Pancreas (tissue), 10 donors: ENCODE data around the gene GALT. TPM values are rescaled to one million over a fixed set of nuclear protein-coding genes. Genes with fewer than 3 reads are reported as not detected.

Source experiments
- ATAC-seq, 4 donors: fragments of 200-7000 bp; cut with Tn5 transposase; one replicate each; pipeline versions ENCODE4 v1.8.0 to v1.9.1; 2020; ENCODE audit warnings: mild to moderate bottlenecking in 4 of 4, moderate library complexity in 4 of 4
- DNase-seq, 6 donors: peaks; one replicate each; pipeline ENCODE4 v3.0.0-alpha.2; 2020
- FAIRE-seq: peaks from 2 replicates; lab custom pipeline; 2012; peaks lifted over from hg19 to GRCh38; lab: Jason Lieb, UNC
- H3K27ac ChIP-seq, 4 donors: fragments of 200-600 bp; sonication (generic); 1 replicate in 3 of 4; 2 replicates in 1 of 4; pipeline versions ENCODE4 v1.5.0 to v1.8.0; 2020
- H3K27me3 ChIP-seq, 4 donors: fragments of 200-600 bp; one replicate each; pipeline ENCODE4 v1.8.0; 2021
- H3K36me3 ChIP-seq, 3 donors: fragments of 200-600 bp; sonication (generic) in 1 of 3; one replicate each; pipeline versions ENCODE4 v1.5.0 to v1.8.0; 2020 to 2021
- H3K4me1 ChIP-seq, 3 donors: fragments of 200-600 bp; one replicate each; pipeline ENCODE4 v1.8.0; 2021
- H3K4me3 ChIP-seq, 4 donors: fragments of 200-600 bp; sonication (generic) in 2 of 4; one replicate each; pipeline versions ENCODE4 v1.5.0 to v1.8.0; 2020 to 2021
- H3K9me3 ChIP-seq, 4 donors: fragments of 200-600 bp; one replicate each; pipeline ENCODE4 v1.8.0; 2021
- WGBS, 2 donors: extraction: QIAGEN DNeasy Blood & Tissue Kit; methylation state at CpG; one replicate each; pipeline ENCODE4 v1.1.7; 2013; 5-methylcytosine and 5-hydroxymethylcytosine counted together
- intact Hi-C, 3 donors: fragments of 100-400 bp; cut with DNase I; formaldehyde crosslinking; loops; one replicate each; pipeline versions ENCODE4 v1.11.1 to v1.14.2; 2022
- polyA plus RNA-seq, 2 donors: library from polyadenylated mRNA; stranded (reverse); fragments of 200-250 nt; gene quantifications; one replicate each; pipeline ENCODE4 v1.2.3, GENCODE V29; 2013
- total RNA-seq, 6 donors: library from RNA; stranded (reverse); fragmentation: NEBNext Ultra II Directional in 4 of 6; extraction: Animal tissue kit (Norgen Biotek cat#: 25700) in 4 of 6; gene quantifications; one replicate each; pipeline versions ENCODE4 v1.2.1 to v1.2.4, GENCODE V29; 2021 to 2023
- TF ChIP-seq, protein P1 (sequence below), 4 donors: fragments of 200-600 bp; sonication (generic) in 3 of 4; IDR thresholded peaks; one replicate each; pipeline versions ENCODE4 v1.5.0 to v1.8.0; 2021; ENCODE audit warnings: antibody characterized with exemption in 4 of 4
- donor health status: healthy with polysubstance abuse.
- donor health status: DM: no; HTN: no; CAD: no; lungs with moderate emphysema.
- donor health status: DM: no; HTN: no; CAD: no.
- donor health status: control.
- donor health status: control.
- donor health status: Bipolar disorder and iron deficiency.
- donor health status: DM: yes; HTN: yes; CAD: no.
- donor health status: DM: no; HTN: no; CAD: no.
- donor health status: DM: no; HTN: no; CAD: no.
- donor health status: DM: yes; HTN: yes; CAD: no.

GALT gene
- total and polyA plus RNA-seq, 8 donors = 11.0 to 60.5 (median 21.1) TPM

- Histone ChIP-seq H3K4me3 (no peak overlapping the region), H3K4me1 (no peaks in the 10 kb centered on the region), H3K9me3 (no peaks in the 10 kb centered on the region), H3K27ac (no peak overlapping the region), H3K36me3 (no peaks in the 10 kb centered on the region), H3K27me3 (no peaks in the 10 kb centered on the region)
- 49 to 56% methylated on average over 4 of the region's 4 CpGs for WGBS, 2 donors
- ATAC-seq (peak; percentile 82 to 99 (median 94)), FAIRE-seq (no peak), DNase-seq (peak; percentile 51 to 97 (median 82))
- intact Hi-C loops = loop anchor here in 1 of 3 donors (5.0 kb wide), 1 partner anchor 271 kb away; no protein-coding TSS in a partner anchor
- TF ChIP-seq, protein P1, sequence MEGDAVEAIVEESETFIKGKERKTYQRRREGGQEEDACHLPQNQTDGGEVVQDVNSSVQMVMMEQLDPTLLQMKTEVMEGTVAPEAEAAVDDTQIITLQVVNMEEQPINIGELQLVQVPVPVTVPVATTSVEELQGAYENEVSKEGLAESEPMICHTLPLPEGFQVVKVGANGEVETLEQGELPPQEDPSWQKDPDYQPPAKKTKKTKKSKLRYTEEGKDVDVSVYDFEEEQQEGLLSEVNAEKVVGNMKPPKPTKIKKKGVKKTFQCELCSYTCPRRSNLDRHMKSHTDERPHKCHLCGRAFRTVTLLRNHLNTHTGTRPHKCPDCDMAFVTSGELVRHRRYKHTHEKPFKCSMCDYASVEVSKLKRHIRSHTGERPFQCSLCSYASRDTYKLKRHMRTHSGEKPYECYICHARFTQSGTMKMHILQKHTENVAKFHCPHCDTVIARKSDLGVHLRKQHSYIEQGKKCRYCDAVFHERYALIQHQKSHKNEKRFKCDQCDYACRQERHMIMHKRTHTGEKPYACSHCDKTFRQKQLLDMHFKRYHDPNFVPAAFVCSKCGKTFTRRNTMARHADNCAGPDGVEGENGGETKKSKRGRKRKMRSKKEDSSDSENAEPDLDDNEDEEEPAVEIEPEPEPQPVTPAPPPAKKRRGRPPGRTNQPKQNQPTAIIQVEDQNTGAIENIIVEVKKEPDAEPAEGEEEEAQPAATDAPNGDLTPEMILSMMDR (IDR thresholded peaks at IDR 0.05) = peak; percentile 88 to 89 (median 89)
These were observed 42.8 kb upstream of the GALT start for GRCh38 chr9:34603610-34604231.

DNA sequence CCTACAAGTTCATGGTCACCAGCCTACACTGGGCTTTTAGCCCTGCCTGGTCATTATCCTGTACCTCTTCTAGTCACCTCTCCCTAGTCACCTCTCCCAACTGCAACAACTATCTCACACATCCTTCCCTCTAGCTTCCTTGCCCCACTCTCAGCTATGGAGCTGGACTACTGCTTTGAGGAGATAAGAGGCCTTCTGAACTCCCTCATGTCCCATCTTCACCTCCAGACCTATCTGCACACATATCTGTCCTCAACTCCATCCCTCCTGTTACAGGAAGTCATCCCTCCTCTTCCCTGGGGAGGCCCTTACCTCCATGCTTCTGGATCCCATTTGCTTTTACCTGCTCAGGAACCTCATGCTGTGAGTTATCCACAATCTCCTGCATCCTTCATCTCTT lies 40.3 kb upstream of the GALT start:
- H3K36me3 ChIP-seq = no peaks in the 10 kb centered on the region
- no peaks in the 10 kb centered on the region for H3K27me3 ChIP-seq
- no peaks in the 10 kb centered on the region for H3K9me3 ChIP-seq
- no peak overlapping the region for H3K4me3 ChIP-seq
- TF ChIP-seq, protein P1 (IDR thresholded peaks at IDR 0.05) = no peak
- H3K4me1 ChIP-seq = peaks cover 0 to 6% (median 0%) of the 10 kb centered on the region in 3 donors
- ATAC-seq (no peak), FAIRE-seq (no peak), DNase-seq (no peak)
- intact Hi-C loops = no loop called here
- H3K27ac ChIP-seq = no peak overlapping the region

DNA sequence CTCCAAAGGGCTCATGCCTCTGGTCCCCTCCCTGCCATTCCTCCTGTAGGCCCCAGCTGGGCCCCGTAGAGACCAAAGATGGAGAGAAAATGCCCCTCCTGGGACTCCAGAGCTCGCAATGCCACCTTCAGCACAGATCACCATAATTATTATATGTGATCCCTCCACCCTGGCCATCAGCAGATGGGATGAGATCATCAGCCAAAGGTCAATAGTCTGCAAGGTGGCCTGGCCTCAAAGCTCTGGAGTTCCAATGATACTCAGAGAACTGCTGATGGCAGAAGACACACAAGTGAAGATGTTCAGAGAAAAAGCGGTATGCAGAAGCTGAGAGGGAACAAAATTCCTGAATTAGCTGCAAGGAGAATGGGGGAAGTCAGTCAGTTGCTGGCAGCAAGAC lies 39.6 kb upstream of the GALT start:
- TF ChIP-seq, protein P1 (IDR thresholded peaks at IDR 0.05) = no peak
- FAIRE-seq (no peak), DNase-seq (no peak), ATAC-seq (no peak)
- no peak overlapping the region for H3K27ac ChIP-seq
- 77 to 84% methylated on average over 3 of the region's 3 CpGs for WGBS, 2 donors
- no peaks in the 10 kb centered on the region for H3K9me3 ChIP-seq
- no peaks in the 10 kb centered on the region for H3K27me3 ChIP-seq
- H3K4me3 ChIP-seq = no peak overlapping the region
- H3K4me1 ChIP-seq = peaks cover 0 to 6% (median 0%) of the 10 kb centered on the region in 3 donors
- intact Hi-C loops = no loop called here
- no peaks in the 10 kb centered on the region for H3K36me3 ChIP-seq

DNA sequence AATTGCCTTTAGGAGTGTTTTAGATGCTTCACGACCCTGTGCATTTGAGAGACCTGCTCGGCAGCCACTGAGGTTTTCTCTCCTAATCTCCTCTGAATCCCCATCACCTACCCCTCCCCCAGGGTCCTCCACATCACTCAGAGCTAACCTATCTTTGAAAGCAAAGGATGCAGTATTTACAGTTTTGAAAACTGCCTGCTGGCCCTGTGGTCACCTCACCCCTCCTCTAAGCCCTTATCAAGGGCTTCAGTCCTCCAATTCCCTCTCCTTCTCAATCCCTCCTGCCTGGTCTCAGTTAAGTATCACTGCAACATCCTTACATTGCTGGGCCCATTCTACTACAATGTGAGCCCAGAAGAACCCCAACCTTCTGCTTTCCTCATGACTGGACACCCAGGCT lies 39.1 kb upstream of the GALT start:
- TF ChIP-seq, protein P1 (IDR thresholded peaks at IDR 0.05) = no peak
- intact Hi-C loops = no loop called here
- Histone ChIP-seq H3K27me3 (no peaks in the 10 kb centered on the region), H3K4me1 (peaks cover 0 to 6% (median under 1%) of the 10 kb centered on the region in 3 donors), H3K9me3 (no peaks in the 10 kb centered on the region), H3K36me3 (no peaks in the 10 kb centered on the region), H3K27ac (no peak overlapping the region), H3K4me3 (no peak overlapping the region)
- ATAC-seq (no peak), FAIRE-seq (no peak), DNase-seq (no peak)
- WGBS, 2 donors = 37 to 40% methylated on average over 2 of the region's 2 CpGs
